ENCODE data around the gene TBCD.

The TBCD gene

DNA sequence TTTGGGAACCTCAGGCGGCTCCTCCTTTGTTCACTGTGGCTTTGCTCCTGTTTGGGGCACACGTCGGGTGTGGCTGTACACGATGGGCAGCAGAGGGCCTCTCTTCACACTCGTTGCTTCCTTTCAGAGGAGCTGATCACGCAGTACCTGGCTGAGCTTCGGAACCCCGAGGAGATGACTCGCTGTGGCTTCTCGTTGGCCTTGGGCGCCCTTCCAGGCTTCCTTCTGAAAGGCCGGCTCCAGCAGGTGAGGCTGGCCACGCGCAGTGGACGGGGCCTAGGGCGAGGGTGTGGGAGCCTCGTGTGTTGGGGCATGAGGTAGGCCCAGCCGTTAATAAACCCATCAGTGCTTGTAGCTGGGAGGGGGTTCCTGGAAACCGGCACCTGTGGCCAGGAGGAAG is 172.9 kb downstream of the TBCD start:
- no peak for TF ChIP-seq ZFX (IDR thresholded peaks at IDR 0.05; ENCODE audit: borderline replicate concordance)
- TF ChIP-seq, protein P1, sequence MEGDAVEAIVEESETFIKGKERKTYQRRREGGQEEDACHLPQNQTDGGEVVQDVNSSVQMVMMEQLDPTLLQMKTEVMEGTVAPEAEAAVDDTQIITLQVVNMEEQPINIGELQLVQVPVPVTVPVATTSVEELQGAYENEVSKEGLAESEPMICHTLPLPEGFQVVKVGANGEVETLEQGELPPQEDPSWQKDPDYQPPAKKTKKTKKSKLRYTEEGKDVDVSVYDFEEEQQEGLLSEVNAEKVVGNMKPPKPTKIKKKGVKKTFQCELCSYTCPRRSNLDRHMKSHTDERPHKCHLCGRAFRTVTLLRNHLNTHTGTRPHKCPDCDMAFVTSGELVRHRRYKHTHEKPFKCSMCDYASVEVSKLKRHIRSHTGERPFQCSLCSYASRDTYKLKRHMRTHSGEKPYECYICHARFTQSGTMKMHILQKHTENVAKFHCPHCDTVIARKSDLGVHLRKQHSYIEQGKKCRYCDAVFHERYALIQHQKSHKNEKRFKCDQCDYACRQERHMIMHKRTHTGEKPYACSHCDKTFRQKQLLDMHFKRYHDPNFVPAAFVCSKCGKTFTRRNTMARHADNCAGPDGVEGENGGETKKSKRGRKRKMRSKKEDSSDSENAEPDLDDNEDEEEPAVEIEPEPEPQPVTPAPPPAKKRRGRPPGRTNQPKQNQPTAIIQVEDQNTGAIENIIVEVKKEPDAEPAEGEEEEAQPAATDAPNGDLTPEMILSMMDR (IDR thresholded peaks at IDR 0.05), result no peak
- H3K27ac ChIP-seq, result no peak overlapping the region

DNA sequence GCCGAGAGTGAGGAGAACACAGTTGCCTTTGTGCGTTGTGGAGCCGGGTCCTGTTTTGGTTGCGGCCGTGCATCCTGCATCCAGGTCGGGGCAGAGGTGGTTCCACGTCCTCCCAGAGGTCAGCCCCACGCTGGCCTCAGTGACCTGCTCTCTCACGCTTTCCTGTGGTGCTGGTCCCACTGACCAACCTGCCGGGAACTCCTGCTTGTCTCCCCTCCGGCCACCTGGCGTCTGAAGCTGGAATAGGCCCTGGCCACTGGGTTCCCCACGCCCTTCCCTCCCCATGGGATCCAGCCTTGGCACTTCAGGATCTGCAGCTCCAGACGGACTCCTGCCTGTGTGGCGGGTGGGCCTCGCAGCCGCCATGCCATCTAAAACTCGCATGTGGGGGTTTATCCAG is 173.5 kb downstream of the TBCD start:
- H3K27ac ChIP-seq, result no peak overlapping the region
- TF ChIP-seq ZFX (IDR thresholded peaks at IDR 0.05; ENCODE audit: borderline replicate concordance), result no peak
- TF ChIP-seq, protein P1 (IDR thresholded peaks at IDR 0.05), result no peak

GRCh38 chr17:82926081-82926480 is 174.2 kb downstream of the TBCD start:
- TF ChIP-seq, protein P1 (IDR thresholded peaks at IDR 0.05), result no peak
- no peak for TF ChIP-seq ZFX (IDR thresholded peaks at IDR 0.05; ENCODE audit: borderline replicate concordance)

DNA sequence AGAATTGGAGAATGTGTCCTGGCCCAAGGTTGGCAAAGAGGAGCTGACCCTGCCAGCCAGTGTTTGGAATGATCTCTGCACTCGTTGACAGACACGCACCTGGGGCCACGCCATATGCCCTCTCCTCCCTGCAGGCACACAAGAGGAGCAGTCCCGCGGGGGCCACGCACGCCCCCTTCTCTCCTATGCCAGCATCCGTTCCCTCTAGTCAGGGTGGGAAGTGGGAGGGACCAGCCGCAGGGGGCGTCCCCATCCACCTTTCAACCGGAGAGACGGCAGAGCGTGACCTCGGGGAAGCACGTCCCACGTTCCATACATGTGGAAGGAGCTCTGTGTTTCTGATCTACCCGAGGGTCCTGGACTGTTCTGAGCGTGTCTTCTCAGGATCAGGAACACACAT is 174.9 kb downstream of the TBCD start:
- no peak for TF ChIP-seq ZFX (IDR thresholded peaks at IDR 0.05; ENCODE audit: borderline replicate concordance)
- TF ChIP-seq, protein P1 (IDR thresholded peaks at IDR 0.05), result no peak
- H3K27ac ChIP-seq, result no peak overlapping the region

More at GRCh38 chr17:82926081-82926480, 174.2 kb downstream of the TBCD start:
- no peak overlapping the region for H3K27ac ChIP-seq

- TF ChIP-seq, protein P1 (IDR thresholded peaks at IDR 0.05), result no peak
- TF ChIP-seq ZFX (IDR thresholded peaks at IDR 0.05; ENCODE audit: borderline replicate concordance), result no peak
- no peak overlapping the region for H3K27ac ChIP-seq
Observed at GRCh38 chr17:82927311-82927660, 175.4 kb downstream of the TBCD start.

DNA sequence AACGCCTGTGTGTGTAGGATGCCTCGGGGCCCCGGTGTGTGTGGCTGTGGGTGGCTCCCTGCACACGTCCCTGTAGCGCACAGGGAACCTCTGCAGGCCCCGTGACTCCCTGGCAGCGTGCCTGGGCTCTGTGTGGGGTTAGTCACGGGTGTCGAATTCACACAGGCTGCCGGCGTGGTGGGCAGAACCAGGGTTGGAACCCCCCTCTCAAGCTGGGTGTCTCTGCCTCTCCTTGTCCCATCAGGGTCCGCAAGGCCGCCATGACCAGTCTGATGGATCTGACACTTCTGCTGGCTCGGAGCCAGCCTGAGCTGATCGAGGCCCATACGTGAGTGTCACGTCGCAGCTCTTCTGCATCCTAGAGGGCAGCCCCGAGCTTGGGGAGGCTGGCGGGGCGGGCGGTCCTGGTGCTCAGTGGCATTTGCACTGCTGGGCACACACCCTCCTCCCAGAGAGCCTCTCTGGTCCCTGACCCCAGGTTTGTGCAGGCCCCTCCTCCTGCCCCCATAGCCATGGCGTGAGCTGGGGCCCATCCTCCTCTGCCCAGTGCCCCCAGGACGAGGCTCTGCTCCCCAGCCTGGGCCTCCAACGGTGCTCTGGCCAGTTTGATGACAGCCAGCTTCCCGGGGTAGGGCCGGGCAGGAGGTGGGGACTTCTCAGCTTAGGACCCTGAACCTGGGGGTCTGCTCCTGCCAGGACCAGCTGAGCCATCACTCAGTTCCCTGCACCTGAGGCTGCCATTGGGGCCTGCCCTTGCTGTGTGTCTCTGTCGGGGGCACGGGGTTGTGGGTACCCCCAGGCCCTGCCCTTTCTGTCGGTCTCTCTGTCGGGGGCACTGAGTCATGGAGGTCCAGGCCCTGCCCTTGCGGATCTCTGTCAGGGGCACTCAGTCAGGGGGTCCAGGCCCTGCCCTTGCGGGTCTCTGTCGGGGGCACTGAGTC is 176.1 kb downstream of the TBCD start:
- TF ChIP-seq, protein P1 (IDR thresholded peaks at IDR 0.05), result no peak
- no peak for TF ChIP-seq ZFX (IDR thresholded peaks at IDR 0.05; ENCODE audit: borderline replicate concordance)
- no peak overlapping the region for H3K27ac ChIP-seq

DNA sequence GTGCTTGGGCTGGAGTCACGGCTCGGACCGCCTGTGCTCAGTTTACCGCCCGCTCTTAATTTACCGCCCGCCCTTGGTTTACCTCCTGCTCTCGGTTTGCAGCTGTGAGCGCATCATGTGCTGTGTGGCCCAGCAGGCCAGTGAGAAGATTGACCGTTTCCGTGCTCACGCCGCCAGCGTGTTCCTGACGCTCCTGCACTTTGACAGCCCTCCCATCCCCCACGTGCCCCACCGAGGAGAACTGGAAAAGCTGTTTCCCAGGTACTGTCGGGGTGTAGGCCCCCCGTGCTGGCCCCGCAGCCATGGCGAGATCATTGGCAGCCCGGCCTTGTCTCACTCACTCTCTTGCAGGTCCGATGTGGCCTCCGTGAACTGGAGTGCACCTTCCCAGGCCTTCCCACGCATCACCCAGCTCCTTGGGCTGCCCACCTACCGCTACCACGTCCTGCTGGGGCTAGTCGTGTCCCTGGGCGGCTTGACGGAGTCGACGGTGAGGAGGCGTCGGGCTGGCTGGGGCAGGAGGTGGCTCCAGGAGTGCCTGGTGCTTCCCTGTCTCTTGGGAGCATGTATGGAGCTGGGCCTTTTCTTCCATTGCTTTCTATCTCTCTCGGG is 177.3 kb downstream of the TBCD start:
- no peak for TF ChIP-seq ZFX (IDR thresholded peaks at IDR 0.05; ENCODE audit: borderline replicate concordance)
- TF ChIP-seq, protein P1 (IDR thresholded peaks at IDR 0.05), result no peak
- no peak overlapping the region for H3K27ac ChIP-seq

Data from 22Rv1 (cell line).